NK-92 (cell line): Measurements from ENCODE around the gene FYN.

Source experiments
- DNase-seq: peaks from one replicate; lab custom pipeline; 2025; ENCODE audit not compliant: unreplicated experiment; lab: John Stamatoyannopoulos, UW

FYN gene

DNA sequence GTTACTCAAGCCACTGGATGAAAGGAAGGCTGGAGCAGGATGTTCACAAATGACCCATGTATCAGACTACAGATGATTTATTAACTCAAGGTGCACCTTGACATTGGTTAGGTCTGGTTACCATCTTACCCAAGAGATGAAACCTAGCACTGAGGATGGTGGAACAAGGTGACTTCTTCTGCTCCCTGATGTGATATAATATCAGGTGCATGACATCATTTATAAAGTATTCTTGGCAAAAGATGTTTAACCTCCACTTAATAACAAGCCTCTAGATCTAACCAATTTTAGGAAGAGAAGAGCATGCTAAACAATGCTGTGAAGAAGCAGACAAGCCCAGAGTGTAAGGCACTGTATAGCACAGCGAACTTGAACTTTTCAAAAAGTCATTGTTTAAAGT is 100.9 kb downstream of the FYN start:
- no peak for DNase-seq

DNA sequence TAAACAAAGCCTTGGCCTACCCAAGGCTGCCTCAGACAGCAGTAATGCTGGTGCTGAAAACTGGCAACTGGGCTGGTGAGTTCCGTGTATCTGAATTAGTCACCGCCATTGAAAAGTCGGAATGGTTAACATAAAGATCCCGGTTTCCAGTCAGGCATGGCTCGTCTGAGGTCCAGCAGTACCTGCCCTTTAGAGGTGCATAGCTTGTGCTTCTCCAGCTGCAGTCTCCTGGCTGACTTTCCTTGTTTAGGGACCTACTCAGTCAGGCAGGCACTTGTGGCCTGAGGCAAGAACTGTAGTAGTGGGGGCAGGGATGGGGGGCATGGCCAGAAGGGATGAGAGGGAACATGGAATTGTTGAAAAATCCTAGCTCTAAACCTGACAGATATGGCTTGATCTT is 101.6 kb downstream of the FYN start:
- no peak for DNase-seq

DNA sequence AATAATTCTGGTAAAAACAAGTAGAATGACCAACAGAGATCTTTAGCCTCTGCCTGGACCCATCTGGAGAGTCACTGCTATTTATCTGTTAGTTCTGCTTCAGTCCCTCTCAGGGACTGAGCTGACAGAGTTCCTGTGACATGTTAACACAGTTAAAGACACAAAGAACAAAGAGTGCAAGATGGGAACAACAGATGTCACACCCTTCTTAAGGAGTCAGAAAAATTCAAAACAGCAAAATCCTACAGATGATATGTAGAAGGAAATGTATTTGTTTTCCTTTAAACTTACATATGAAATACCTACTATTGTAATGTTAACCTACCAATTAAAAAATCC is 102.2 kb downstream of the FYN start:
- DNase-seq, result no peak

DNA sequence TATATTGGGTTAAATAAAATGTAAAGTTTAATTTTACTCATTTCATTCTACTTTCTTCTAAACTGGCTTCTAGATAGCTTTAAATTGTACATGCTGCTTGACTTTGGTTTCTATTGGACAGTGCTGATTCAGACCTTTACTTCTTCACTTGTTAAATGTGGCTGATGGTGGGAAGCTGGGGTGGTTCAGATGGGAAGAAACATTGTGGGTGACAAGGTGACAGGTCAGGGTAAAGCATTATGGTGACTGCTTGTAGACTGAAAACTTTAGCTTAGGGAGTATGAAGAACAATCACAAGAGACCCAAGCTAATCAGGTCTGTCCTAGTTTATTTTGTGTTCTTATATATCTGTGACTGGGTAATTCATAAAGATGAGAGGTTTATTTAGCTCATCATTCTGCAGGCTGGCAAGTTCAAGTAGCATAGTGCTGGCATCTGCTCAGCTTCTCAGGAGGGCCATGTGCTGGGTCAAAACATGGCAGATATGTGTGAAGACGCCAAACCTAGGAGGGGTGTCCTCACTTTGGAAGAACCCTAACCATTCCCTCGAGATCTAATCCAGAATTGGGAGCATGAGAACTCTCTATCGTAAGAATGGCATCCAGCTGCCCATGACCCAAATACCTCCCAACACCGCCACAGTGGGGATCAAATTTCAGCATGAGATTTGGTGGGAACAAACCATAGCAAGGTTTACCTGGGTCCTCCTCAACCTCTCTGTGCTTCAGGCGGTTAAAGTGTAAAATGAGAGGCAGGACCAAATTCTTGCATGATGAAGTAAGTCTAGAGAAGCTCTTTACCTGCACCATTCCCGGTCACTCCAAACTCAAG is 102.8 kb downstream of the FYN start:
- DNase-seq, result no peak

DNA sequence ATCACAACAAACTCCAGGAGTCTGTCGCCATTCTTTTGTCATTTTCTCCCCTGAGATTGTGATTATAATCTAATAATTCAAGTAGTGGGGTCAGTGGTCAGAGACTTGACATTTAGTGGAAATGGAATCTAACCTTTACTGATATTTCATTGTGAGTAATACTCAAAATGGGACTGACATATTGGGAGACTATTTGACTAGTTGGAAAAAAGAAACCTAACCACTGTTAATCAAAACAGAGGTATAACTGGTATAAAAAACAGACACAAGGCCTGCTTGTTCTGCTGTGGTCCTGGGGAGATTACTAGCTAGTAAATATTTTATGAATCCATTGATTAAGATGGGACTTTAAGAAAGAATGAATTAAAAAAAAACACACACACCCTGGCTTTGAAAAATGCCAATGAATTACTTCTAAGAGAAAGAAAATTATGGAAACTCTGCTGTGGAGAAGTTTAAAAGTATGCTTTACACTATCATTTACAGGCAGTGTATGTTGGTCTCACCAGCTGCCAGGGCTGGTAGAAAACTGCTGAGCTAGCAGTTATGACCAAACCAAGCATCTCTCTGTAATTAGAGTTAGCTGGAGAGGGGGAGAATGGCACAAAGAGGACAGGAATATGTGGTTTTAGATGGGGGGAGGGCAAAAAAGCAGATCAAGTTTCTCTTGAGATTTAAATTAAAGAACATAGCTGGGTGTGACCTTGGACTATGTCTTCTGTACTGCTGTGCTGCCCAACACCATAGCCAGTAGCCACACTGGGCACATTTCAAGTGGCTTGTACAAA is 103.7 kb downstream of the FYN start:
- DNase-seq, result no peak

DNA sequence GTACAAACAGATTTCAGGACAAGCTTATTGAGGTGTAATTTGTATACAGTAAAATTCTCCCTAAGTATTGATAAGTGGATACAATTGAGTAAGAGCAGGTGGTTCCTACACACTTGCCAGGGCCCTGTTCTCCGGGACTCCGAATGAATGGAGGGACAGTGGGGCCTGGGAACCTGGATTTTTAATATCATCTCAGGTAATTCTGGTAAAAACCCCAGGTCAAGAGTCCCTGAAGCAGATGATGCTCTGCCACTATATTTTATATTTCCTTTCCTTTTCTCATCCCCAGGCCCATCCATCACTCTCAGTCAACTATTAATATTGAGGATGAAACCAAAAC is 104.9 kb downstream of the FYN start:
- DNase-seq, result no peak

DNA sequence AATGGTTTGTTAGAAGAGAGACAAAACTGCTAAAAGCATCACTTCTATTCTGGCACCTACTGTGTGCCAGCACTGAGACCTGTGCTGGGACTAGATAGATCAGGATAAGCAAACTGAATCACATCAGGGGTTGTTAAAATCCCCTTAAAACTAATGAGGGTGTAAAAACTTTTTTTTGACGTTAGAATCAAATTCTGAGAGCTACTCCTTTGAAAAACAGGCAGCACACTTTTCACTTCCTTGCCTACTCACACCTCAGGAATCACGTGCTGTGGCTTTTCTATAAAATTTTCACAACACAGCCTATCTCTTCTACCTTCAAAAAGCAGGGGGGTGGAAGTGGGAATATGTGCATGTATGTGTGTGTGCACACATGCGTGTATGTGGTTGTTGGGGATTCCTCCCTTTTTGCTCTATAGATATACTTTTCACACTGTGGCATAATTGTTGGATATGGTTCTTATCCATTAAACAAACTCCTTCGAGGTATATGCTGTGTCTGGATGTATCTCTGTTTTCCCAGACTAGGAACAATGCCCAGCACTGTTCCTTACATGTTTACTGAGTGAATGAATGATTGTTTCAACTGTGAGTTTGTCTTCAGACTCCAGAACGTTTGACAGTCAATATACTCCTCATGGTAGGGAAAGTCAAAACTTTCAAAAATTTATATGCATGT is 105.4 kb downstream of the FYN start:
- DNase-seq, result no peak

DNA sequence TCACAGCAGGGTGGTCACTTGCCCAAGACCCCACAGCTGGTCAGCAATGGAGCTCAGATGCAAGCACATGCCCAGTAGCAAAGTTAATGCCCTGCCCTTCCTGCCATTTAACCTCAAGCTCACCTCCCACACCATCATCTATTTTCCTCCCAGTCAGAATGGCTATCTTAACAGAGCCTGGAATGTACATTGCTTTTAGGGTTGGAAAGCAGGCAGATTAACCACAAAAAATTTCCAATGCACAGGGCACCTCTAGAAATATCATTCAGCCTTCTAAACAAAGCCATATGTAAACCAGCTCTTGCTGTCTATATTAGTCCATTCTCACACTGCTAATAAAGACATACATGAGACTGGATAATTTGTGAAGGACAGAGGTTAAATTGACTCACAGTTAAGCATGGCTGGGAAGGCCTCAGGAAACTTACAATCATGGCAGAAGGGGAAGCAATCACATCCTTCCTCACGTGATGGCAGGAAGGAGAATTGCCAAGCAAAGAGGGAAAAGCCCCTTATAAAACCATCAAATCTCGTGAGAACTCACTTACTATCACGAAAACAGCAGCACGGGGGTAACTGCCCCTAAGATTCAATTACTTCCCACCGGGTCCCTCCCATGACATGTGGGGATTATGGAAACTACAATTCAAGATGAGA is 106.9 kb downstream of the FYN start:
- DNase-seq, result no peak

DNA sequence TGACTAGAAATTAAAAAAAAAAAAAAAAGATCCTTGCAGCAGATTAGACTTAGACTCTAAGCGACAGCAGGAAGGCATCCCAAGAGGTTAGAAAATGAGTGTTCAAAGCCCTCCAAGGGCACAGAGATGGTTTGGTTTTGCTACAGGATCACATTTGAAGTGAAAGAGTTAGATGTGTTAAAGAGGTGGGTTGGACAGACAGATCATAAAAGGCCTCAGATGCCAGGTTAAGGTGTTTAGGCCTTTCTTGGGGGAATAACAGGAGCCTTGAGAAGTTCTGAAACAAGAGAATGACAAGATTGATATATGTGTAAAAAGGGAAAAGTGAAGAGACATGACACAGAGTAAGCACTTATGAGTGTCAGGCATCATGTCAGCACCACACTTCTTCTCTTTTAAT is 107.5 kb downstream of the FYN start:
- no peak for DNase-seq

DNA sequence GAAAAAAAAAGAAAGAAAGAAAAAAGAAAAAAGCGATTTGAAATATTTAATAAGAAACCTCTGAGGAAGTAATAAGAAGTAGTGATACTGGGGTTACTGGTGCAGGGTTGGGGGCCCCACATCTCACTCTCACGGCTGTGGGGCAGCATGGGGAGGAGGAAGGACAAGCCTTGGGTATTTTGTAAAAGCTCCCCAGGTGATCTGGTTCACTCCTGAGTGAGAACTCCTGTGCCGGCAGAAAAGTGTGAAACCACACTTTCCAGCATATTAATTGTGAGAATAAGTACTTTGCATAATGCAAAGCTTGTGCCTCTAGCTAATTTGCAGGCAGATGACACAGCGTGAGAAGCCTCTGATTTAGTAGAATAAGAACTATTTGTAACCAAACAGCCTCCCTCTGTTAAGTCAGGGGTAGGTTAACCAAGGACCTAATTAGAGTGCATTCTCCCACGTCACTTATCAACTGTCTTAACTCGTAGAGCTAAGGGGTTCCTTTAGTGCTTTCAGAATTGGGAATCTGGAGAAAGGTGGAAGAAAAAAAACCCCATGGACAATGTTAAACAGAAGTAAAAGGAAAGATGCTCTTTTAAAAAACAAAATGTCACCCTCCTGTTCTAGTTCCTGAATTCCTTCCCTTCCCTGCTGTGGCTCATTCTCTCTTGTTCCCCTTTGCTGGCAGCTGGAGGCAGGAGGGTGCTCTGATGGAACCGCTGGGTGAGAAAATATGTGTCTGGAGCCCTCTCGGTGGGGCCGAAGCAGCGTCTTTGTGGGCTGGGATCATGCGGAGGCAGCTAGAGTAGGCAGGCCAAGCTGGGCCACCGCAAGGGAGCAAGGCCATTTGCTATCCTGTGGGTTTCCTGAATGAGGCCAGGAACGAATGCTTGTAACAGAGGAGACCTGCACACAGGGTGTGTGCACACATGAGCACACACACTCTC is 108.7 kb downstream of the FYN start:
- no peak for DNase-seq

DNA sequence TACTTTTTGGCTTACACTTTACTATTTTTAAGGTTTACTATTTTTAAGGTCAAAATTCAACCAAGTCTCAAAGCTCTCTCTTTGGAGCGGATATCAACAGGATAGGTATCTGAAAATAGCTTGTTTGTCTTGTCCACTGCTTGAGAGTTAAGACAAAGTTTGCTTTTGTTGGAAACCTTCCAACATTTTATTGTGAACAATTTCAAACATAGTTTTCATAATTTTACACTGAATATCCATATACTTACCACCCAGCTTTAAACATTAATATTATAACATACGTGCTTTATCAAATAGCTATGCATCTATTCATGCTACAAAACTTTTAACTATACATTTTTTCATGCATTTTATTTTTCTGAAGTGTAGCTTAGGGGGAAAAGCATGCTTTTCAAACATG is 109.9 kb downstream of the FYN start:
- DNase-seq, result no peak

DNA sequence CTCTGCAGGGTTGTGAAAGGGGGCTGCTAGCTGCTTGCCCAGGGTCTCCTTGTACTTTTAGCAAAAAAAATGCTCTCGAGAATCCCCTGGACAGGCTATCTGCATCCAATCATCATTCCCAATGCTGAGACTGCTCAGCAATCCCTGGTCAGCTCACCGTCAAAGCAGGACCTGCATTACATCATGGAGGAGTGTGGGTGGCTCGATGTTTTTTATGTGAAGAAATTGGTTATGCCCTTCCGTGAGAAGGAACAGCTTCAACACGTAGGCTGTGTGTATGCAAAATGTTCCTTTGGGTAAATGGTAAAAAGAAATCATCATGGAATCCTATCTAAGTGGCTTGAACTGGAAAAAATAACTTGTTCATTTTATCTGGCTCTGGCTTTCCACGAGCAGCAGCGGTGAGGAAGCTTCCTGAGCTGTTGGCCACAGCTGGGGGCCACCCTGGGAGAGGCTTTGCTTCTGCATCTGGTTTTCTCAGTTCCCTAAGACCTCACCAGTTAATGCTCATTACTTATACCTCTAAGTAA is 111.4 kb downstream of the FYN start:
- no peak for DNase-seq

DNA sequence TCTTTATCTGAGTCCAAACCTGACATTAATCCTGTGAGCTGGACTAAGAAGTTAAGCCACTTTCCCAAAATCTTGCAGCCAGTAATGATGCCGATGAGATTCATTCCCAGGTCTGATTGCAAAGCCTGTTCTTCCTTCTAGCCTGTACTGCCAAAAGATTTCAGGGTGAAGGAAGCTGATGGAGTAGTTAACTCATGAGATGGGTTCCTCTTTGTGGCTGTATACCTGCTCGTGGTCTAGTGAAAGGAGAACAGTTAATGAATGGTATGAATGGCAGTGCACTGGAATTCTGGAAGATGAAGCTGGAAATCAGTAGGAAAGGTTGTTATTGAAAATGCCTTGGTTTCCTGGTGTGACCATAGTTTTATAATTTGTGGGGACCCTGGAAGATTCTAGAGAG is 112.0 kb downstream of the FYN start:
- DNase-seq, result no peak

DNA sequence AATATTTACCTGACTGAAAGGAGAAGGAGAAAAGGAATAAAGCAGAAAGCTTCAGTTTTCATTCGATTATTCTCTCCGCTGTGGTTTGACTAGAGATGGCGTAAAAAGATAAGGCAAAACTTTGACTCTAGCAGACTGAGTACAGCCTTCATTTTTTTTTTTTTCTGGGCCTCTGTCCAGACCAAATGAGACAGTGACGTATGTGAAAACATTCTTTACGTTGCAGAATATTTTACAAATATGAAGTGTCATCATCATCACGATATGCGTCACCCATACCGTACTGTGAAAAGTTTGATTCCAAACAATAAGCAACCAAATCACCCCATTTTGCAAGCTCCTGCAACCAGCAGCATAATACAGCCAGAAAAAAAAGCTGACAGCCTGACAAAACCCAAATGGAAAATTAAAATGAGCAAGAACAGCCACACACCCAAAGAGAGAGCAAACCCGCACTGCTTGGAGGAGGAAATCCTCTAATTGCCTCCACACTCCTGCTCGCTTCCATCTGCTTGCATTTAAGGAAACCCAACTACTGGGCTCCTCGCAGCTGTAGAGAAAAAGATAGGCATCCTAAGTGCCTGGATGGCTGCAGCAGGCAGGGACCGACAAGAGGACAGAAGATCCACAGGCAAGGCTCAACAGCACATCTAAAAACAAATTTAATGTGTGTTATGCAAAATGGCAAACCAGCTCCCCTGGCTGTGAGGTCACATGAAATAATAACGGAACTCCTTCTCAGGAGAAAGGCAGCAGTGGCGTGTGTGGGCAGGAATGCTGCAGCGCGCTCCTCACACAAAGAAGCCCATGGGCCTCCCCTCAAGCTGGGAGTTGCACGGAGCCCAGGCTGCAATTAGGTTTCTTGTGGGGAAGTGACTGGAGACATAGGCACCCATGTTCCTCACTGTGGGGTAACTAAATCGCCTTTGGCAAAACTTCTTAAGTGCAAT is 113.1 kb downstream of the FYN start:
- DNase-seq, result no peak

DNA sequence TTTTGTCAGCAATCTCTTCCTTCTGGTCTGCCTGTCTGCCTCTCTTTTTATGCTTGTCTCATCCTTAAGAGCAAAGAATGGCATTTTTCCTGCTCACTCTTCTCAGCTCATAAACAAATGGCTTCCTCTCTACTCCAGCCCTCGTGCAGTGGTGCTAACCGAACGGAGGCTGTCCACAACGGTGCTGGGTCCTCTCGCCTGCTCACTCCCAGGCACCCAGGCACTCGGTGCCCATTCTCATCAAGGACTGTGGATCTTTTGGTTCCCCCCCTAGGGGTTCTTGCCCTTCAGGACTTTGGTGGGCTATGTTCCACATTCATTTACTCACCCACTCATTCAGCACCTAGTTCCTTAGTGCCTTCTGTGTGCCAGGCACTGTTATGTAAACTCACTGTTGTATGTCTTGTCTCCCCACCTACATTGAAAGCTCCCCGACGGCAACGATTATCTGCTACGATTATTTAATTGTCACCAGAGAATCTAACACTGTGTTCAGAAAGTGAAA is 113.9 kb downstream of the FYN start:
- DNase-seq, result no peak

DNA sequence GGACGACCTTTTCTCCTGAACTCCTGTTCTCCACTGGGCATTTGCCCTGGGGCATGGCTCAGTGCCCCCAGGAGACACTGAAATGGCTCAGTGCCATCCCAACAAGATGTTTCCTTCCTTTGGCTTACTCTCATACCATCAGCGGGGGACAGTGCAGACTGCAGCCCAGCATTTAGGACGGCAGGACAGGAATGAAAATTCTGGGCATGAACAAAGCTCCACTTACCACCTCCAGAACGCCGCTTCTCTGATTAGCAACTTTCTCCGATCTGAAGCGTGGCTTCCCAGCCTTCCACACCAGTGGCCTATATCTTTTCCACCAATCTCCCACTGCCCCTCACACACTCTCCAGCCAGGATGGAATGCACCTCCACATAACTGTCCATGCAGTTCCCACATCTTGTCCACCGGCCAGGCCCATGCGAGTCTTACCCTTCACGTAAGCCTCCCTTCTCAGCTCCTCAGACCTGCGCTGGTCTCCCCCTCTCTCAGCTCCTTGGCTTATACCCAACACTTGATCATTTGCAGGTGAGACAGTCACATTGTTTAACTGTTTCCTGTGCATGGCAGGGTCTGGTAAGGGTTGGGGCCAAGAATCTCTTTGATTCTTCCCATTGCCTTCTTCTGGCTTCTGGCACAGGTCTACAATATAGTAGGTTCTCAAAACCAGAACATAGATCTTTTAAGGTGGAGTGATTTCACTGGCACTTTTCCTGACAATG is 114.5 kb downstream of the FYN start:
- DNase-seq, result no peak

DNA sequence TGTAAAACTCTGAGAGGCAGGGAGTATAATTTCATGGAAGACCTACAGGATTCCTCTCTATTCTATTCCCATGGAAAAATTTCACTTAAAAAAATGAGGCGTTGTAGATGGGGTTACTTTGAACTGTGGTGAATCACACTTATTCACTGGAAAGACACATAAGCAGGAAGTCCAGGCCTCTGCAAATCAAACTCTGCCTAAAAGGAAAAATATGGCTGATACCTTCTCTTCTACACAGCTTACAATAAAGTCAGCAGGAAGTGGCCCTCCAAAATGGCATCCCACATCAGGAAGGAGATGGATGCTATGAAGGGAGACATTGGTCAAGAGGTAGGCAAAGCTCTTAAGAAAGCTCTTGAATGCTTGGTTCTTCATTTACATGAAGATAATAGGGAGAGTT is 115.9 kb downstream of the FYN start:
- no peak for DNase-seq

DNA sequence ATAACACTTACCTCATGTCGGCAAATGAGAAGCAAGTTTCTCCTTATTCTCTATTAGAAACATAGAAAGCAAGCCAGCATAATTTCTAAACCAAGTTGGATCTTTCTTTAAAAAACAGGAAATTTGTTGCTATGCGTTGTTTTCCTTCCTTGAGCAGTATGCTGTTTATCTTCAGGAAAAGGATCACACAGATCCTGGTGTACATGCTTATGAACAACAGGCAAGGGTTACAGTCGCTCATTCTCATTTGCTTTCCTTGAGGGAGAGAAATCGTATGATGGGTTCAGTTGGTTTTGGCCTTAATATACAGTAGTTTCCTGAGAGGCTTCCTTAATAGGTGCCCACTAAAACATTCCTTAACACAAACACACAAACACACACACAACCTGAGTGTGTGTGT is 118.8 kb downstream of the FYN start:
- no peak for DNase-seq
